Measurements from ENCODE around the gene MIS18A.

DNA sequence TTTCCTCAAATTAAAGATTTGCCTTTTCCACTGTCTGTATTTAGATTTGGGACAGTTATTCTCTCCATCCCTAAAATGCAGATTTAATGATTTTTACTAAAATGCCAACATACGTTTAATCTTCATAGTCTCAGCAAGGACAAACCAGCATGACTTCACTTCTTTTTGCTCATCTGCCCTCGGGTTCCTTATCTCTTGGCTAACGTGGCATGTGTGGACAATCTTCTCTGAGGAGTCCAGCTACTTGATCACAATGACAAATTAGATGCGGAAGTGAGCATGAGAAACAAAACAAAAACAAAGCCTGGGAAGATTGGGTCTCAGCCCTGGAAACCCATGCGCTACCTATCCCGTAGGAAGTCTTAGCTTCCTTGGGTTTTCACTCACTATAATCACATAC is 20.8 kb upstream of the MIS18A start:
- TF ChIP-seq CEBPB (IDR thresholded peaks at IDR 0.05) (no peak), TEAD4 (IDR thresholded peaks at IDR 0.05) (no peak), NFIC (IDR thresholded peaks at IDR 0.05) (no peak), EP300 (IDR thresholded peaks at IDR 0.05; ENCODE audit: borderline replicate concordance) (no peak), TAF1 (IDR thresholded peaks at IDR 0.05; ENCODE audit: low read depth) (no peak), YY1 (IDR thresholded peaks at IDR 0.05; ENCODE audit: low read depth) (no peak), RAD21 (IDR thresholded peaks at IDR 0.05; ENCODE audit: low read depth) (no peak), TCF12 (IDR thresholded peaks at IDR 0.05; ENCODE audit: low read depth) (no peak)
- TF ChIP-seq, protein P1, sequence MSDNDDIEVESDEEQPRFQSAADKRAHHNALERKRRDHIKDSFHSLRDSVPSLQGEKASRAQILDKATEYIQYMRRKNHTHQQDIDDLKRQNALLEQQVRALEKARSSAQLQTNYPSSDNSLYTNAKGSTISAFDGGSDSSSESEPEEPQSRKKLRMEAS (IDR thresholded peaks at IDR 0.05): no peak
